ENCODE data around the gene FANCC. TPM values are rescaled to one million over a fixed set of nuclear protein-coding genes. Genes with fewer than 3 reads are reported as not detected.

FANCC gene
- total and polyA plus RNA-seq, 2 of the 4 experiments (the other 2 are of a cell fraction), result 4.7 to 6.3 TPM

GRCh38 chr9:95101326-95101725 lies 216.2 kb downstream of the FANCC start:
- no peak overlapping the region for H2BK5ac ChIP-seq (ENCODE audit: low read depth, low read length, poor library complexity, severe bottlenecking)
- no peak overlapping the region for H4K5ac ChIP-seq (ENCODE audit: low read depth, low read length)
- 100% methylated on average over 8 of the region's 12 CpGs; no CpG with 5 or more reads in 1 of the 2 experiments for WGBS, 2 experiments (ENCODE audit: extremely low coverage in 2 of 2, insufficient read length in 1 of 2)
- H4K91ac ChIP-seq (ENCODE audit: insufficient read depth, low read depth, low read length), result no peak overlapping the region
- no peak overlapping the region for H4K8ac ChIP-seq (ENCODE audit: low read depth in 2 of 2, low read length in 2 of 2)
- peaks cover 28% of the 10 kb centered on the region for H3K36me3 ChIP-seq (ENCODE audit: control insufficient read depth, insufficient read depth, low read length)
- BruUV-seq (replicated peaks), result no TSS peak
- H3K14ac ChIP-seq (replicated peaks; ENCODE audit: low read depth, low read length), result no peak overlapping the region
- no peak overlapping the region for H3K18ac ChIP-seq (ENCODE audit: low read depth, low read length)
- no peak overlapping the region for H2BK120ac ChIP-seq (ENCODE audit: low read depth, low read length)
- no peak overlapping the region for H2AK5ac ChIP-seq (ENCODE audit: low read depth, low read length)
- no peak overlapping the region for H3K56ac ChIP-seq (ENCODE audit: extremely low read depth, insufficient read depth, low read length)
- no peak overlapping the region for H2AK9ac ChIP-seq (replicated peaks; ENCODE audit: low read depth, low read length, poor library complexity)
- POLR2A ChIA-PET (ENCODE audit: unreplicated experiment), result no interaction called here
- H3K27ac ChIP-seq (ENCODE audit: insufficient read depth, low read length), result no peak overlapping the region
- 0 out of 2 replicates have a peak, but pooled peaks cover 3% of the 10 kb centered on the region for H4K20me1 ChIP-seq (ENCODE audit: insufficient read depth, low read length)
- no peak overlapping the region for H2BK20ac ChIP-seq (ENCODE audit: low read depth, low read length)
- peaks cover 16% of the 10 kb centered on the region for H3K4me1 ChIP-seq (ENCODE audit: control insufficient read depth, insufficient read depth, low read length)
- TF ChIP-seq, protein P1, sequence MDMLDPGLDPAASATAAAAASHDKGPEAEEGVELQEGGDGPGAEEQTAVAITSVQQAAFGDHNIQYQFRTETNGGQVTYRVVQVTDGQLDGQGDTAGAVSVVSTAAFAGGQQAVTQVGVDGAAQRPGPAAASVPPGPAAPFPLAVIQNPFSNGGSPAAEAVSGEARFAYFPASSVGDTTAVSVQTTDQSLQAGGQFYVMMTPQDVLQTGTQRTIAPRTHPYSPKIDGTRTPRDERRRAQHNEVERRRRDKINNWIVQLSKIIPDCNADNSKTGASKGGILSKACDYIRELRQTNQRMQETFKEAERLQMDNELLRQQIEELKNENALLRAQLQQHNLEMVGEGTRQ (IDR thresholded peaks at IDR 0.05; ENCODE audit: low read depth, low read length), result no peak
- no peak for TF ChIP-seq CHD1 (IDR thresholded peaks at IDR 0.05; ENCODE audit: low read depth, low read length)
- TF ChIP-seq MXI1 (IDR thresholded peaks at IDR 0.05; ENCODE audit: borderline replicate concordance, low read depth, low read length), result no peak
- TF ChIP-seq POLR2A (IDR thresholded peaks at IDR 0.05; ENCODE audit: low read depth, low read length), result no peak
- no peak for TF ChIP-seq BHLHE40 (IDR thresholded peaks at IDR 0.05; ENCODE audit: low read depth, low read length)
- no peak for TF ChIP-seq RCOR1 (IDR thresholded peaks at IDR 0.05; ENCODE audit: insufficient replicate concordance, low read length)
- TF ChIP-seq CEBPB (IDR thresholded peaks at IDR 0.05; ENCODE audit: low read depth, low read length), result no peak
- TF ChIP-seq, protein P2, sequence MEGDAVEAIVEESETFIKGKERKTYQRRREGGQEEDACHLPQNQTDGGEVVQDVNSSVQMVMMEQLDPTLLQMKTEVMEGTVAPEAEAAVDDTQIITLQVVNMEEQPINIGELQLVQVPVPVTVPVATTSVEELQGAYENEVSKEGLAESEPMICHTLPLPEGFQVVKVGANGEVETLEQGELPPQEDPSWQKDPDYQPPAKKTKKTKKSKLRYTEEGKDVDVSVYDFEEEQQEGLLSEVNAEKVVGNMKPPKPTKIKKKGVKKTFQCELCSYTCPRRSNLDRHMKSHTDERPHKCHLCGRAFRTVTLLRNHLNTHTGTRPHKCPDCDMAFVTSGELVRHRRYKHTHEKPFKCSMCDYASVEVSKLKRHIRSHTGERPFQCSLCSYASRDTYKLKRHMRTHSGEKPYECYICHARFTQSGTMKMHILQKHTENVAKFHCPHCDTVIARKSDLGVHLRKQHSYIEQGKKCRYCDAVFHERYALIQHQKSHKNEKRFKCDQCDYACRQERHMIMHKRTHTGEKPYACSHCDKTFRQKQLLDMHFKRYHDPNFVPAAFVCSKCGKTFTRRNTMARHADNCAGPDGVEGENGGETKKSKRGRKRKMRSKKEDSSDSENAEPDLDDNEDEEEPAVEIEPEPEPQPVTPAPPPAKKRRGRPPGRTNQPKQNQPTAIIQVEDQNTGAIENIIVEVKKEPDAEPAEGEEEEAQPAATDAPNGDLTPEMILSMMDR (conservative IDR thresholded peaks at IDR 0.05; ENCODE audit: low read depth, low read length), result no peak
- no peak for TF ChIP-seq RAD21 (IDR thresholded peaks at IDR 0.05; ENCODE audit: low read length)
- no peak for TF ChIP-seq MAZ (IDR thresholded peaks at IDR 0.05; ENCODE audit: borderline replicate concordance, low read depth, low read length)
- TF ChIP-seq RFX5 (IDR thresholded peaks at IDR 0.05; ENCODE audit: low read depth, low read length), result no peak
- TF ChIP-seq, protein P3, sequence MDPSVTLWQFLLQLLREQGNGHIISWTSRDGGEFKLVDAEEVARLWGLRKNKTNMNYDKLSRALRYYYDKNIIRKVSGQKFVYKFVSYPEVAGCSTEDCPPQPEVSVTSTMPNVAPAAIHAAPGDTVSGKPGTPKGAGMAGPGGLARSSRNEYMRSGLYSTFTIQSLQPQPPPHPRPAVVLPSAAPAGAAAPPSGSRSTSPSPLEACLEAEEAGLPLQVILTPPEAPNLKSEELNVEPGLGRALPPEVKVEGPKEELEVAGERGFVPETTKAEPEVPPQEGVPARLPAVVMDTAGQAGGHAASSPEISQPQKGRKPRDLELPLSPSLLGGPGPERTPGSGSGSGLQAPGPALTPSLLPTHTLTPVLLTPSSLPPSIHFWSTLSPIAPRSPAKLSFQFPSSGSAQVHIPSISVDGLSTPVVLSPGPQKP (IDR thresholded peaks at IDR 0.05; ENCODE audit: borderline replicate concordance, low read depth, low read length), result no peak
- no peak for TF ChIP-seq SMC3 (IDR thresholded peaks at IDR 0.05; ENCODE audit: low read depth, low read length)
- no peak for TF ChIP-seq NFE2L2 (IDR thresholded peaks at IDR 0.05; ENCODE audit: low read depth, low read length)
- no peak for TF ChIP-seq MAFK (IDR thresholded peaks at IDR 0.05; ENCODE audit: low read depth, low read length)
- TF ChIP-seq FOS (IDR thresholded peaks at IDR 0.05; ENCODE audit: low read depth, low read length), result no peak
- H3K4me3 ChIP-seq (ENCODE audit: insufficient read depth, low read depth, low read length), result no peak overlapping the region
- in situ Hi-C loops (cut with MboI; ENCODE audit: low sequenced_read_pairs), result no loop called here
- dilution Hi-C loops (cut with HindIII; ENCODE audit: low sequenced_read_pairs, unreplicated experiment), result no loop called here
- no peaks in the 10 kb centered on the region for H3K27me3 ChIP-seq (ENCODE audit: control insufficient read depth, insufficient read depth, low read length)
- H3K9me3 ChIP-seq (ENCODE audit: control insufficient read depth, insufficient read depth, low read length), result no peaks in the 10 kb centered on the region
- intact Hi-C loops (cut with micrococcal nuclease), result no loop called here
- no peak overlapping the region for H3K9ac ChIP-seq (ENCODE audit: low read depth, low read length)
- CTCF ChIA-PET, result interaction anchor here (1.5 kb wide), 1 partner anchor 26 kb away, joined by 7 read pairs; no protein-coding TSS in a partner anchor
- no peak overlapping the region for H2AFZ ChIP-seq (replicated peaks; ENCODE audit: low read length, poor library complexity)
- H2BK15ac ChIP-seq (ENCODE audit: low read depth, low read length), result no peak overlapping the region
- peaks cover 8 to 43% of the 10 kb centered on the region in 2 experiments for H3K79me1 ChIP-seq (ENCODE audit: low read depth in 1 of 2, low read length in 2 of 2)
- H3K4ac ChIP-seq (ENCODE audit: low read depth, low read length), result no peak overlapping the region
- ATAC-seq (ENCODE audit: low read depth) (no peak), DNase-seq (no peak)
- no peak overlapping the region for H3K23ac ChIP-seq (ENCODE audit: low read depth, low read length)
- no peak overlapping the region for H3K4me2 ChIP-seq (ENCODE audit: low read depth, low read length)
- peaks cover 26% of the 10 kb centered on the region for H3K9me1 ChIP-seq (ENCODE audit: insufficient read depth, low read length)

Measured in IMR-90 (cell line).